GDM1 (cell line): ENCODE results near the gene TCF4.

Source experiments
- DNase-seq: peaks from one replicate; lab custom pipeline; 2025; lab: John Stamatoyannopoulos, UW

Gene TCF4

GRCh38 chr18:55261253-55261652, 326.7 kb downstream of the TCF4 start:
- DNase-seq = no peak

GRCh38 chr18:55258088-55258487, 329.9 kb downstream of the TCF4 start:
- DNase-seq = no peak

GRCh38 chr18:55256929-55257289, 331.1 kb downstream of the TCF4 start:
- no peak for DNase-seq

GRCh38 chr18:55256226-55256928, 331.6 kb downstream of the TCF4 start:
- no peak for DNase-seq

GRCh38 chr18:55253814-55254213, 334.2 kb downstream of the TCF4 start:
- DNase-seq = no peak

GRCh38 chr18:55252901-55253300, 335.1 kb downstream of the TCF4 start:
- no peak for DNase-seq

- no peak for DNase-seq
These were observed 335.8 kb downstream of the TCF4 start for GRCh38 chr18:55252053-55252675.

- no peak for DNase-seq
These were observed 336.6 kb downstream of the TCF4 start for GRCh38 chr18:55251254-55251971.

- no peak for DNase-seq
These were observed 337.2 kb downstream of the TCF4 start for GRCh38 chr18:55250768-55251173.

GRCh38 chr18:55249550-55249949, 338.4 kb downstream of the TCF4 start:
- DNase-seq = no peak

GRCh38 chr18:55248495-55248894, 339.5 kb downstream of the TCF4 start:
- no peak for DNase-seq

GRCh38 chr18:55247032-55247431, 341.0 kb downstream of the TCF4 start:
- no peak for DNase-seq

- DNase-seq = no peak
These were observed 341.7 kb downstream of the TCF4 start for GRCh38 chr18:55246278-55246677.

GRCh38 chr18:55245211-55245614, 342.8 kb downstream of the TCF4 start:
- no peak for DNase-seq

GRCh38 chr18:55244546-55244945, 343.4 kb downstream of the TCF4 start:
- no peak for DNase-seq

GRCh38 chr18:55243857-55244256, 344.1 kb downstream of the TCF4 start:
- DNase-seq = no peak

GRCh38 chr18:55243255-55243654, 344.7 kb downstream of the TCF4 start:
- DNase-seq = no peak

GRCh38 chr18:55240978-55241377, 347.0 kb downstream of the TCF4 start:
- DNase-seq = no peak

- DNase-seq = no peak
These were observed 348.3 kb downstream of the TCF4 start for GRCh38 chr18:55239740-55240139.

GRCh38 chr18:55237660-55238059, 350.3 kb downstream of the TCF4 start:
- no peak for DNase-seq

- no peak for DNase-seq
These were observed 351.7 kb downstream of the TCF4 start for GRCh38 chr18:55236150-55236931.

GRCh38 chr18:55235094-55235461, 352.9 kb downstream of the TCF4 start:
- no peak for DNase-seq
